Stimulated activated CD8-positive, alpha-beta memory T cell treated with anti-CD3 and anti-CD28 coated beads, Interleukin-15, amount 100 ng/mL, for 4 hours (primary cell): ENCODE data around the gene MAML2.

ENCODE experiments used
- DNase-seq, 2 donors: peaks; one replicate each; pipeline ENCODE4 v3.0.0-alpha.2; 2020; ENCODE audit warnings: low read depth in 2 of 2

The MAML2 gene

GRCh38 chr11:96098511-96099241 lies 244.3 kb downstream of the MAML2 start:
- no peak for DNase-seq

DNA sequence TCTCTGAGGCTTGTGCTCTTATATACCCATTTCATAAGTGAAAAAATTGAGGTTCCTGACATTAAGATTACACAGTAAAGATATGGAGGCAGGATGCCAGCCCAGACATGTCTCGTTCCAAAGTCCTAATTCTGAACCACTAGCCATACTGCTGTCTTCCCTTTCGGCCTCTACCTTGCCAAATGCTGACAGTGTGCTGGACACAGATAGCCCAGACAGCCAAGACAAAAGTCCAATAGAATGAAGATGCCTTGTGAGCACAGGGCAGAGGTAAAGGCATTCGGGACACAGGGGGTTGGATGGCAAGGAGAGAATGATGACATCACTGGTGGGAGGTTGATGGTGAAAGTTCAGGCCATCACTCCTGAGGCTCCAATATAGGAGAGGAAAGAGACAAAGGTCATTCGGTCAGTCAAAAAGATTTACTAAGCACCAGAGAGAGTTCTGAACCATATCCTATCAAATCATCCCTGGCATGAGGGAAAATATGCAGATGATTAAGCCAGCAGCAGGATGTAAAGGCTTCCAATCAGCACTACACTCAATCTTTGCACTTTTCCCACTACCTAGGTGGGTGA lies 245.1 kb downstream of the MAML2 start:
- no peak for DNase-seq

- DNase-seq, result no peak
Observed at GRCh38 chr11:96096360-96096759, 246.6 kb downstream of the MAML2 start.

- DNase-seq, result no peak
Observed at GRCh38 chr11:96095884-96096303, 247.1 kb downstream of the MAML2 start.

DNA sequence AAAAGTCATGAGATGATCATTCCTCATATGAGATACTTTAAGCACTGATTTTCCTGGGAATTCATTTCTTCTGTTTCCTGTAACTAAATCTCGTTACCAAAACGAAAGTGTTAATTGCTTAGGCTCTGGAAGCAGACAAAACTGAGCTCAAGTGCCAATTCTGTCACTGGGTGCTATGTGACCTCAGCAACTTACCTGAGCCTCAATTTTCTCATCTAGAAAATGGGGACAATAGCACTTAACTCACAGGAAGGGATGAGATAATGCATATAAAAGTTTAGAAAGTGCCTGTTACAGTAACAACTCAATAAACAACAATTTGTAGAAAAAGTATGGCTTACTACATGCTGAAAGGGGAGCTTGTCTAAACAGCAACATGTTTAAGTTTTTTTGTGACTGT lies 248.8 kb downstream of the MAML2 start:
- DNase-seq, result no peak

GRCh38 chr11:96092511-96092910 lies 250.5 kb downstream of the MAML2 start:
- DNase-seq, result no peak

DNA sequence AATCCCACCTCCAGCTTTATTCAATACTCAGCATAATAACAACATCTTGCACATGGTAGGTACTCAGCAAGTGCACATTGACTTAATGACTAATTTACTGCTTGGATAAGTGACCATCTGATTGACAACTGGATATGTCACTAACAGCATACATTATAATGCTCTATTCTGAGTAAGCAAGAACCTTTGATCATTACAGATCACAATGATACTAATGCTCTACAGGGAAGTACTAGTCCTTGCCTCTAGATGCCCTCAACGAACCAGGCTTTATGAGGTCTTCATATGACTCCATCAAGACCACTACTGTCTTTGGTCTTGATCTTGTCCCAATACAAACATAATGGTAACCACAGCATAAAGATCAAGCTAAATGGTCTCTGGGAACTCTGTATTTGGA lies 251.5 kb downstream of the MAML2 start:
- no peak for DNase-seq

DNA sequence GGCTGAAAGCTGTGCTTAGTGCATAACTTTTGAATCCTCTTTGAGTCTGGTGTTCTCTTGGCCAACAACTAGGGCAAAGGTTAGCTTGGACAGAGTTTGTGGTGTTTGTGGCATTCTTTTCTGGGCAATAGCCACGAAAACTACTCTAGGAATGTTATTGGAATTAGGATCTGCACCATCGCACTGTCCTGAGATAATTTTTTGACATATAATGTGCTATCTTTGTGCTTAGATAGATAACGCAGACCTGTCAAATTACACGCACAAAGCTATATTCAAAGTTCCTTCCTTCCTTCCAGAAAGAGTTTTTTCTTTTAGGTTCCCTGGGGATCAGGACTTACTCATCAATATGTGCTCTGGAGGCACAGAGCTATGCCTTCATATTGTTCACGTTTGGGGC lies 252.3 kb downstream of the MAML2 start:
- DNase-seq, result no peak

GRCh38 chr11:96088914-96089313 lies 254.1 kb downstream of the MAML2 start:
- DNase-seq, result no peak

DNA sequence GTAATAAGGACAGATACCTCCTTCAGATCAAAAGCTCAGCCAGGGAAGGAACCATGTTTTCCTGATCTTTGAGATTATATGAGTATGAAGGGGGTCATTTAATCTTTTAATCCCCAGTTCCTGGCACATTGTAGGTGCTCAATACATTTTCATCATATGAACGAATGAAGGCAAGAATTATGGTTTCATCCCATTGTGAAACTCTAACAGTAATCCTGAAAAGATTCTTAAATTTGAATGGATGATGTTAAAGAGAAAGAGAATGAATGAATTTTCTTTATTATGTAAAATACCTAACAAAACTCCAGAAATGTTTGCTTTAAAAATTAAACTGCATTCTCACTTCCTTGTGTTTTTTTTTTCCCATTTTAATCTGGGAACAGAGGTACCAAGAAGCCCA lies 256.9 kb downstream of the MAML2 start:
- no peak for DNase-seq

GRCh38 chr11:96085319-96085930 lies 257.6 kb downstream of the MAML2 start:
- no peak for DNase-seq

DNA sequence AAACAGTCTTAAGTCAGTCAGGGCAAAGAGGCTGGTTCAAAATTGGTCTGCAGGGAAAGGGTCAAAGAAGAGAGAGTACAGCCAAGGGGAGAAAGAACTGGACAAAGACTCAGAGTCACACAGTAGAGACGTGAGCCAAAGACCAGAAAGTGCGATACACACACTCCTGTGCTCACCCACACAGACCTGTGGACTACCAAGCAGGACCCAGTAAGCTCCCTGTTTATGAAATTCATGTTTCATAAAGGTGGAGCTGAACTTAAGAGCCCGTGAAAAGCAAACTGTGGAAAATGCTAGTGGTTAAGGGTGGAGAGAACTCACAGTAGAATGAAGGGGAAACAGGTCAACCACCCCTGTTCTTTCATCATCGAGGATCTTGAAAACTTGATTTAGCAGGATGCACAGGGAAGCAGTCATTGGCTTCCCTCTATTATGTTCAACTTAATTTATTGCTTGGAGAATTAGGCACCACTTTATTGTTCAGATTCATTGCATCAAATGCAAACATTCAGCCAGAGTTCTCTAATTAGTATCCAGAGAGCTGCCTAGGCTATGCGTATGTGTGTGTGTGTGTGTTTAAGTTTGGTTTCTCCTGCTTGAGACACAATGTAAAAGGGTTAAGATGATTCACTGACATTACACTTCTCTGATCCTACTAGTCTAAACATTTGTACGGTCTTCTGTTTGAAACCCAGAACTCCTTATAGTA lies 258.2 kb downstream of the MAML2 start:
- no peak for DNase-seq

DNA sequence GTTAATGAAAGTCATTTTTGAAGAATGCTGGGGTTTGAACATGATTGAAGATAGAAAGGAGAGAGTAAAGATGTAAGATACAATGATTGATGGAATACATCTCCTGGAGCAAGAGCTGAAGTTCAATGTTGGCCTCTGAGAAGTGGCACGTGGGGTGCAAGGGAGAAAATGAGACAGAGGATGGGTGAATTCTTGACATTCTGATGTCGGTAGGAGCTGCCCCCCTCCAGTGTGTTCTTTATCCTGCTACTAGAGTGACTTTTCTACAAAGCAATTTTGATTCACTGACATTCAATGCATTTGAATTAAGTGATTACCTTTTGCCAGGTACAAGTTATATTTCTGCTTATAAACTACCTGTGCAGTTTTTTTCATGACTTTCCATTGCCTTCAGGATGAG lies 260.1 kb downstream of the MAML2 start:
- DNase-seq, result no peak

- DNase-seq, result no peak
Observed at GRCh38 chr11:96082002-96082899, 260.7 kb downstream of the MAML2 start.

DNA sequence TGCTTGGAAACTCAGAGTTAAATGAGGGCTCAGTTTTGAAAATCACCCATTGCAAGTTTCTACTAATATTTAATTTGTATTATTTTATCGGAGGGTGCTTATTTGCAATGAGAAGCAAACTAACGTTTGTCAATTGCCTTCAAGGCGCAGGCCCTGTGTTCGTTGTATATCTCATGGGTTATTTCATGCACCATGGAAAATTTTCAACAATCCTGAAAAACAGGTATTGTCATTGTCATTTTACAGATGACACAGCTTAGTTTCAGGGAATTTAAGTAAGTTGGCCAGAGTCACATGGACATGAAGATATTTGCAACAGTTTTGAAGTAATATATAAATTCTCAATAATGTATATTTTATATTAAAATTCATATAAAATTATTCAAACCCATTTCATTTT lies 261.4 kb downstream of the MAML2 start:
- DNase-seq, result no peak

DNA sequence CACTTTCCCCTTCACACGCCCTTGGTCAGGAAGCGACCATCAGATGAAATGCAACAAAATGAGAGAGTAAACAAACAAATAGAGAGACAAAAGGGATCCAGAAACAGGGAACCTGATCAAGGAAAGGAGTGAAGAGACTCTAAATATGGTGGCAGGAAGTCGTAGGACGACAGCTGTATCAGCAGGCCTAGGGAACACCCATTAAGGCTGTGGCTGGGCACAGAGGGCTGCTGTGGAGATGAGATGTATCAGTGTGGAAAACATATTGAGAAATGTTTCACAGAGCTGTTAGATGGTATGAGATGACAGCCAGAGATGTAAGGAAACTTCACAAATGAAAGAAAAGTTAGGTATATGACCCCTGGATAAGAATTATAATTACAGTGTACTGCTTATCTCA lies 263.3 kb downstream of the MAML2 start:
- DNase-seq, result no peak

DNA sequence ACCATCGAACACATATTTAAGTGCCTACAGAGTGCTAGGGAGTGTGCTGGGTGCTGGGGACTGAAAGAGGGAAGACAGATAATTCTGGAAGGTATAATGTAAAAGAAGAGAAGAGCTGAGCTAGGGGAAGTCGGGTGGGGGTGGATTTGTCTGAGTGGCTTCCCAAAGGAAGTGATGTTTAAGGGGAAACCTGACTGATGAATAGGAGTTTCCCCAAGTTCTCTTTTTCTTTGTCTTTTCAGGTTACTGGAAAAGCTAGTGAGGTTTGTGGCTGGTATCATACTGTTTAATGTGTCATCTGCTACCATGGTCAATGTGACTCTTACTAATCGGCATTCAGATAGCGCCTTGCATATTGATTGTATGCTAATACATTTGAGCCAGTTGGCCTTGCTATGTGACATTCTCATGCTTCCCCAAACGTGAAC lies 267.4 kb downstream of the MAML2 start:
- no peak for DNase-seq

DNA sequence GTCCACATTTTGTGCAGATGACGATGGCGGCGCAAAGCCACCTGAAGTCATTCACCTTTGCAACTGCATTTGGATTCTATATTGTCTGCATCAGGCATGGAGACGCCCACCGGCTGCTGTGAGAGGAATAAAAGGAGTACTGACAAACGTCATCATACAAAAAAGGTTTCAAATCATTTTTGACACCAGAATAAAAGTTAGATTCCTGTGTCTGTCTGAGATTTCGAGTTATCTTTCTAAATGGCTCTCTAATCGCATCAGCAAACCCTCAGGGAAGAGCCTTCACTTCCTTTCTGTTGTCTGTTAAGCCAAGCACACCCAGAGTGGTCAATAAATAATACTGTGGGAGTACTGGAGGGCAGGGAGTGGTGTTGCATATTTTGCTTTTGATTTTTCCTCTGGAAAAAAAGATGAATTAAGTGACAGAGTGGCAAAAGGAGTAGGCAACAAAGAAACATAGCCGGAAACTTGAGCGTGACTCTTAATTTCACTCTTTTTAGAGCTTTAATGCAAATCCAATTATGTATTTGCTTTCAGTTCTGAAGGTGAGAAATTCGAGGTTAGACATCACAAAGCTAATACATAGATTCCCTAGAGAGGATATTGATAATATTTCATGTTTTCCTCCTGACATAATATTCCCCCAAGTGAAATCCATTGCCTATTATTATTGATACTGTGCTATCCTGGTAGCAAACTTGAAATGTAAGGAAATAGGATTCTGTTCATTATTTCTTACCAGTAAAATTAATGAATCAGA lies 268.3 kb downstream of the MAML2 start:
- DNase-seq, result no peak

DNA sequence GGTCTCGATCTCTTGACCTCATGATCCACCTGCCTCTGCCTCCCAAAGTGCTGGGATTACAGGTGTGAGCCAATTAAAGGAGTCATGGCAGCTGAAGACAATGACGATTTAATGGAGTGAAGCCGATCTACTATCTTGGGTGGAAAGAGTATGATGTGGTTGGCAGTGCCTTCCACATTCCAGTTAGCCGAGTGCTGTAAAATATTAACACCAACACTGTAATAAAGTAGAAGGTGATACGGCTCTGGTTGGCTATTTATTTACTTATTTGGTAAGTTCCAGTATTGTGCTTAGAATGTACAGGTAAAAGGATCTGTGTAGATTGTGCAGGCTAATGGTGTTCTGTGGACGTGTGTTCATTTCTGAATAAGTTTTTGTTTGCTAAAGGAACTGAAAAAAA lies 269.5 kb downstream of the MAML2 start:
- no peak for DNase-seq

DNA sequence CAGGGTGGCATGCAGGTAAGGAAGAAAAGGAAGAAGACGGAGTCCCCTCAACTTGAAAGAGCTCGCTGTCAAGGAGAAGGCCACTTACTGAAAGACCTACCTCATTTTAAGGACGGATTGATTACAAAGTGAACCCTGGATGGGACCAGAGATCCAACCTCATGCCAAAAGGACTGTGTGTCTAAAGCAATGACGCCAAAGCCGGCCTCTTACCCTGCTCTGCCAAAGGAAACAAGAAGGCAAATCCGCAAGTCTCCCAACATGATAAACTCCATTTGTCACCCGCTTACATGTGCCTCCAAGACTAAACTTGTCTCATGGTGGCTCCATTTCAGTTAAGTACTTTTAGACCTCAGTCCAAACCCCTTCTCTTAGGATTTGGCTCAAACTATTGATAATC lies 270.4 kb downstream of the MAML2 start:
- DNase-seq, result no peak

DNA sequence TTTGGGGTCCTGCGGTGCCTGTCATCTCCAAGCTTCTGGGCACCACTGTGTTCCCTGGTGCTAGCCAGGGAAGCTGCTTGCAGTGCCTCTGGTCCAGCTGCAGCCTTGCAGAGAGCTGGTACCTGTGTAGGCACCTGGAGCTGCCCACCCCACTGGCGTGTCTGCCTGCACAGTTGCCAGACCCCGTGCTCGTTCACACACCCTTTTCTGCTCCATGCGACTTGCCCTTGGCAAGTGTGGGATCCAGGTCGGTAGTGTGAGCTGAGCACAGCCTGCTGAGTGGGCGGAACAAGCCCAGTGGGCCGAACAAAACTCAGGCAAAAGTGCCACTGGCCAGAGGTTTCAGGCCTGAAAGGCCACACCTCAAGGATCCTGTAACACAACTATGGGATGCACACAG lies 272.5 kb downstream of the MAML2 start:
- DNase-seq, result no peak
